HT1080 (cell line): Measurements from ENCODE around the gene TMEM63B. TPM values are rescaled to one million over a fixed set of nuclear protein-coding genes. Genes with fewer than 3 reads are reported as not detected.
"Not testable (repeated sequence)": the region's sequence is repeated elsewhere in the genome, so short reads cannot be mapped to it uniquely, and the experiment has no call there.

Source experiments
- DNase-seq: peaks from one replicate; pipeline ENCODE4 v3.0.0-alpha.2; 2015; ENCODE audit warnings: low read depth
- total RNA-seq: library from RNA; depleted of rRNA; stranded (reverse); fragments of >200 nt; shearing (Covaris generic); gene quantifications from 2 replicates; pipeline ENCODE4 v1.2.3, GENCODE V29; 2014

The TMEM63B gene
- total RNA-seq, 1 experiment from 2014 or later: 19.1 TPM

- DNase-seq: no peak
Measured at GRCh38 chr6:44169154-44169553, 41.8 kb downstream of the TMEM63B start.

- no peak for DNase-seq
Measured at GRCh38 chr6:44169886-44170570, 42.7 kb downstream of the TMEM63B start.

- DNase-seq: no peak
Measured at GRCh38 chr6:44171899-44172546, 44.7 kb downstream of the TMEM63B start.

- DNase-seq: peak; percentile 69
Measured at GRCh38 chr6:44172731-44173500, 45.6 kb downstream of the TMEM63B start.

- no peak for DNase-seq
Measured at GRCh38 chr6:44176130-44176761, 48.9 kb downstream of the TMEM63B start.

- DNase-seq: peak; percentile 31
Measured at GRCh38 chr6:44176762-44177509, 49.6 kb downstream of the TMEM63B start.

- DNase-seq: peak; percentile 92
Measured at GRCh38 chr6:44177691-44178423, 50.5 kb downstream of the TMEM63B start.

GRCh38 chr6:44178424-44179071 is 51.2 kb downstream of the TMEM63B start:
- DNase-seq: no peak

- DNase-seq: peak; percentile 69
Measured at GRCh38 chr6:44179072-44179536, 51.8 kb downstream of the TMEM63B start.

- DNase-seq: no peak
Measured at GRCh38 chr6:44179648-44180047, 52.3 kb downstream of the TMEM63B start.

- no peak for DNase-seq
Measured at GRCh38 chr6:44180406-44180805, 53.1 kb downstream of the TMEM63B start.

GRCh38 chr6:44180886-44181285 is 53.5 kb downstream of the TMEM63B start:
- no peak for DNase-seq

GRCh38 chr6:44181784-44182183 is 54.4 kb downstream of the TMEM63B start:
- DNase-seq: not testable (repeated sequence)

- no peak for DNase-seq
Measured at GRCh38 chr6:44182911-44183390, 55.6 kb downstream of the TMEM63B start.

- no peak for DNase-seq
Measured at GRCh38 chr6:44183783-44184182, 56.4 kb downstream of the TMEM63B start.

GRCh38 chr6:44185356-44185755 is 58.0 kb downstream of the TMEM63B start:
- DNase-seq: not testable (repeated sequence)

GRCh38 chr6:44185953-44186634 is 58.7 kb downstream of the TMEM63B start:
- no peak for DNase-seq

- no peak for DNase-seq
Measured at GRCh38 chr6:44186635-44187025, 59.3 kb downstream of the TMEM63B start.

- DNase-seq: no peak
Measured at GRCh38 chr6:44188819-44189218, 61.5 kb downstream of the TMEM63B start.
